BE2C (cell line): ENCODE results near the gene TINCR.

ENCODE experiments used
- DNase-seq: peaks from one replicate; pipeline ENCODE4 v3.0.0-alpha.2; 2020
- H3K27me3 ChIP-seq: fragments of 250-450 bp; sonication (Bioruptor Pico); 2 replicates; pipeline ENCODE4 v1.5.1; 2020; ENCODE audit warnings: mild to moderate bottlenecking
- H3K36me3 ChIP-seq: fragments of 250-450 bp; sonication (Bioruptor Pico); 2 replicates; pipeline ENCODE4 v1.5.1; 2020; ENCODE audit warnings: mild to moderate bottlenecking
- H3K4me1 ChIP-seq: fragments of 250-450 bp; sonication (Bioruptor Pico); 2 replicates; pipeline ENCODE4 v1.5.1; 2020
- H3K4me3 ChIP-seq: 2 replicates; pipeline ENCODE4 v1.5.1; 2011; ENCODE audit warnings: low read depth, low read length
- H3K9me3 ChIP-seq: fragments of 250-450 bp; sonication (Bioruptor Pico); 2 replicates; pipeline ENCODE4 v1.5.1; 2020
- TF ChIP-seq, protein P1 (sequence below): IDR thresholded peaks from 2 replicates; pipeline ENCODE4 v1.5.1; 2012; ENCODE audit warnings: mild to moderate bottlenecking, low read depth, low read length

TINCR gene

DNA sequence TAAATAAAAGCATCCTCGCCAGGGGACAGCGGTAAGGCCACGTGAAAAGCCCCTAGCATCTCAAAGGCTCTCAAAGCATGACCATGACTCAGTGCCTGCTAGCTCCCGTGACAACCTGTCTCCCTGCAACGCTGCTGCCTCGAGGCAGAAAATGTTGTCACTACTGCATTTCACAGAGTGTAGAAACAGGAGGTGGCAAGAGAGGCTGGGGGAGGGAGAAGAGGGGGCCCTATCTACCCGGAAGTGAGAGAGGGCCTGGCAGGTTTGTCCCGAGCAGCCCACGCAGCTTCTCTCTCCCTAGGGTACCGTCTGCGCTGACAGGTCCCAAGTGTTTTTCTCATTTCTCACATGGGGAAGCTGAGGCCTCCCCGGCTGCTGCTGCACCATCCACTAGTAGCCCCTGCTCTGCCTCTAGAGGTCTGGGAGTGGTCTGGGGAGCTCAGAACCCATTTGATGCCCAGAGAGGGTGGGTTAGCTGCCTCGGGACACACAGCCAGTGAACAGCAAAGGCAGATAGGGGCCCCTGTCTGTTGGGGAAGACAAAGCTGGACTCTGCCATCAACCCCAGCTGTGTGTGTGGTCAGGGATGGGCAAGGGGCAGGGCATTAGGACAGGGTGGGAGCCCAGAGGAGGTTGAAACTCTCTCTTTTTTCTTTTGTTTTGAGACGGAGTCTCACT, 3.7 kb downstream of the TINCR start:
- peak; percentile 43 for DNase-seq
- H3K36me3 ChIP-seq, result no peaks in the 10 kb centered on the region
- H3K4me1 ChIP-seq, result no peaks in the 10 kb centered on the region

DNA sequence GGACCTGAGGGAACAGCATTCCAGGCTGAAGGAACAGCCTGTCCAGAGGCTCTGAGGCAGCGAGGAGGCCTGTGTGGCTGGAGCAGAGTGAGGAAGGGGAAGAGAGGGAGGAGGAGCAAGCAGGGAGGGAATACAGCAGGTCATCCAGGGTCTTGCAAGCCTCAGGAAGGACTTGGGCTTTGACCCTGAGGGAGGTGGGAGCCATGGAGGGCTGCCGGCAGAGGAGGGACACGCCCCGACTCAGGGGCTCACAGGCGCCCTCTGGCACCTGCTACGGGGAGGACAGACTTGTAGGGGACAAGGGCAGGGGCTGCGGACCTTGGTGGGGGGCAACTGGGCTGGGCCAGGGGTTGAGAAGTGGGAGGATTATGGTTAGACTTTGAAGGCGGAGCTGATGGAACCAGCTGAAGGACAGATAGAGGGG, 4.7 kb downstream of the TINCR start:
- TF ChIP-seq, protein P1, sequence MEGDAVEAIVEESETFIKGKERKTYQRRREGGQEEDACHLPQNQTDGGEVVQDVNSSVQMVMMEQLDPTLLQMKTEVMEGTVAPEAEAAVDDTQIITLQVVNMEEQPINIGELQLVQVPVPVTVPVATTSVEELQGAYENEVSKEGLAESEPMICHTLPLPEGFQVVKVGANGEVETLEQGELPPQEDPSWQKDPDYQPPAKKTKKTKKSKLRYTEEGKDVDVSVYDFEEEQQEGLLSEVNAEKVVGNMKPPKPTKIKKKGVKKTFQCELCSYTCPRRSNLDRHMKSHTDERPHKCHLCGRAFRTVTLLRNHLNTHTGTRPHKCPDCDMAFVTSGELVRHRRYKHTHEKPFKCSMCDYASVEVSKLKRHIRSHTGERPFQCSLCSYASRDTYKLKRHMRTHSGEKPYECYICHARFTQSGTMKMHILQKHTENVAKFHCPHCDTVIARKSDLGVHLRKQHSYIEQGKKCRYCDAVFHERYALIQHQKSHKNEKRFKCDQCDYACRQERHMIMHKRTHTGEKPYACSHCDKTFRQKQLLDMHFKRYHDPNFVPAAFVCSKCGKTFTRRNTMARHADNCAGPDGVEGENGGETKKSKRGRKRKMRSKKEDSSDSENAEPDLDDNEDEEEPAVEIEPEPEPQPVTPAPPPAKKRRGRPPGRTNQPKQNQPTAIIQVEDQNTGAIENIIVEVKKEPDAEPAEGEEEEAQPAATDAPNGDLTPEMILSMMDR, result peak; percentile 30
- peaks cover 20% of the 10 kb centered on the region for H3K27me3 ChIP-seq
- no peak overlapping the region for H3K4me3 ChIP-seq
- no peaks in the 10 kb centered on the region for H3K9me3 ChIP-seq
- DNase-seq, result no peak
- H3K36me3 ChIP-seq, result no peaks in the 10 kb centered on the region
- no peaks in the 10 kb centered on the region for H3K4me1 ChIP-seq

More for the DNA sequence above, 3.7 kb downstream of the TINCR start:
- Histone ChIP-seq H3K27me3 (peaks cover 25% of the 10 kb centered on the region), H3K9me3 (no peaks in the 10 kb centered on the region), H3K4me3 (no peak overlapping the region)
- TF ChIP-seq, protein P1, result no peak

DNA sequence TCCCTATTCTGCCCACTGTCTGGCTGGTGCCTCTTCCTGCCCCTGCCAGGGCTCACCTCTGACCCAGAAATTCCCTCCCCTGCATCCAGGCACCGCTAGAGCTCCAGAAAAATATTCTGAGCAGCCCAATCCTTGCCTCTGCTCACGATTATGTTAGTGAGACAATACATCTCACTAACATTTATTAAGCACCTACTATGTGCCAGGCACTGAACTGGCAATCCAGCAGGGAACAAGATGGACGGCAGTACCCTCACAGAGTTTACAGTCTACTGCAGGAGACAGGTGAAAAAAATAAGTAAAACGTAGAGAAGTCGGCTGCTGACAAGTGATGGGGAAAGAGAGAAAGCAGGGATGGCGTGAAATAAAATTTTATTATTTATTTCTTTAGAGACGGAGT, 5.5 kb downstream of the TINCR start:
- Histone ChIP-seq H3K36me3 (no peaks in the 10 kb centered on the region), H3K4me1 (no peaks in the 10 kb centered on the region), H3K4me3 (no peak overlapping the region), H3K27me3 (peaks cover 14% of the 10 kb centered on the region), H3K9me3 (no peaks in the 10 kb centered on the region)
- DNase-seq, result no peak
- TF ChIP-seq, protein P1, result no peak

DNA sequence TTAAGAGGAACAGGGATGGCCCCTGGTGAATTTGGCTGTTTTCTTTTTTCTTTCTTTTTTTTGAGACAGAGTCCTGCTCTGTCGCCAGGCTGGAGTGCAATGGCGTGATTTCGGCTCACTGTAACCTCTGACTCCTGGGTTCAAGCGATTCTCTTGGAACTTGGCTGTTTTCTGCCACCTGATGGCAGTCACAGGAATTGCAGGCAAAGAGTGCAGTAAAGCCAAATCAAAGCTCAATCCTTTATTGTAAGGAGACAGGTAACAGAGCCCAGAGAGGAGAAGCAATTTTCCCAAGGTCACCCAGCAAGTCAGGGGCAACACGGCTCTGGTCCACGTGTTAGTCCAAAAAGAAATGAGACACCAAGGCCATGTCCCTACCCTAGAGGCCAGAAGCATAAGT, 6.2 kb downstream of the TINCR start:
- TF ChIP-seq, protein P1, result peak; percentile 70
- no peaks in the 10 kb centered on the region for H3K4me1 ChIP-seq
- no peaks in the 10 kb centered on the region for H3K36me3 ChIP-seq
- H3K9me3 ChIP-seq, result no peaks in the 10 kb centered on the region
- no peak for DNase-seq
- H3K27me3 ChIP-seq, result peaks cover 7% of the 10 kb centered on the region
- H3K4me3 ChIP-seq, result no peak overlapping the region

DNA sequence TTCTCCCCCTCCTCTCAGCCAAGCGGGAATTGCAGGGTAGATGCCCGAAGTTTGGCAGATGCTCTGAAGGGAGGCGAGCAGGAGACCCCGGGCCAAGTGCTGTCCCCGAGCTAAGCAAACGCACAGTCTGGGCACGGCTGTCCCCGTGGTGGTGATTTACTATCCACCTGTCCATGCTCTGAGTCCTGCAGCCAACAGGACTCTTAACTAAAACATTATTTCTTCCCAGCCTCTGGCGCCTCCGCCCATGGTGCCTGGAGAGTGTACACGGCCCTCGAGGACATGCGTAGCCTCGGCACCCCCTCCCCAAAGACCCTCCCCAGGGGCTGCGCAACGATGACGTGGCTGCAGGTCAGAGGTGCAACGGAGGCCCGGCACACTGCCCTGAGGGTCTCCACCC, 7.6 kb downstream of the TINCR start:
- no peak overlapping the region for H3K4me3 ChIP-seq
- H3K9me3 ChIP-seq, result no peaks in the 10 kb centered on the region
- no peaks in the 10 kb centered on the region for H3K27me3 ChIP-seq
- DNase-seq, result no peak
- TF ChIP-seq, protein P1, result no peak
- H3K36me3 ChIP-seq, result no peaks in the 10 kb centered on the region
- no peaks in the 10 kb centered on the region for H3K4me1 ChIP-seq

DNA sequence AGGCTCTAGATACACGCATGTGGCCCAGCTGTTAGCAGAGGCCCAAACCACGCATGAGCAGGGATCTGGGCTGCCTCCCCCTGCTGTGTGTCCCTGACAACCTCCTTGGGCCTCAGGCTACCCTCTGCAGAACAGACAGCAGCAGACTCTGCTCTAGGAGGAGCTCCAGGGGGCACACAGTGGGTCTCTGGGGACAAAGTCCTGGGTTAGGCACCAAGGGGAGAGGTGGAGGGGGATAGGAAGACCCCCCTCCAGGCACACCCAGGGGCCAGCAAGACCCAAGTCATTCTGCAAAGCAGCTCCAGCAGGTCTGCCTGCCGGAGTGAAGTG, 8.0 kb downstream of the TINCR start:
- Histone ChIP-seq H3K4me1 (no peaks in the 10 kb centered on the region), H3K4me3 (no peak overlapping the region), H3K9me3 (no peaks in the 10 kb centered on the region), H3K27me3 (no peaks in the 10 kb centered on the region), H3K36me3 (no peaks in the 10 kb centered on the region)
- no peak for DNase-seq
- TF ChIP-seq, protein P1, result no peak
